ENCODE results near the gene MYO5B. TPM values are rescaled to one million over a fixed set of nuclear protein-coding genes. Genes with fewer than 3 reads are reported as not detected.
A peak's percentile ranks its signal among the peaks of the same experiment; 100 is the strongest.

MYO5B gene
- total and polyA plus RNA-seq, 10 of the 15 experiments (the other 5 are each of a cell fraction or from before 2014, with no cell fraction given), result 2.5 to 4.5 (median 3.3) TPM

DNA sequence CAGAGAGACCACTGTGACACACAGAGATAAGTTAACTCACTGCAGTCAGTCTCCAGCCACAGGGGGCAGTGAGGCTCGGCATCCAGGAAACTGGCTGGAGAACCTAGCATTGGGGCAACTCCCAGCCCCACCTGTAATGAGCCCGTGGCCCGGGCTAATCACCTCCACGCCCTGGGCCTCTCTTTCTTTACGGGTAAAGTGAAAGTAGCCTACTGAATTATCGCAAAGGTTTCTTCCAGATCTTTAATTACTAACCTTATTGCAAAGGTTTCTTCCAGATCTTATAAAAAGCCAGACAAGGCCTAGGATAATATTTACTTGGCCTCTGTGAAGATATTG lies 336.0 kb downstream of the MYO5B start:
- no peak overlapping the region for H3K27ac ChIP-seq (ENCODE audit: control insufficient read depth, insufficient read depth)
- no peak for FAIRE-seq
- no peak overlapping the region for H3K4me3 ChIP-seq
- intact Hi-C loops (cut with micrococcal nuclease; ENCODE audit: unreplicated experiment), result loop anchor here (2.0 to 5.0 kb wide), 3 partner anchors 72 to 1182 kb away; no protein-coding TSS in a partner anchor
- peak; percentile 21 for ATAC-seq
- POLR2A ChIA-PET, result no interaction called here
- H4K20me1 ChIP-seq (ENCODE audit: control insufficient read depth, insufficient read depth), result no peaks in the 10 kb centered on the region; the same call in 1 of the 2 replicates
- 31% methylated on average over 6 of the region's 6 CpGs for WGBS (ENCODE audit: insufficient coverage, insufficient replicate concordance, low lambda C conversion rate, missing lambda C conversion rate)
- no peaks in the 10 kb centered on the region; a peak in 1 of 4 replicates for H3K27me3 ChIP-seq (replicated peaks in 1 of 2; ENCODE audit: control insufficient read depth in 2 of 2, insufficient read depth in 2 of 2, low read length in 1 of 2)
- in situ Hi-C loops (cut with MboI), result loop anchor here (5.0 kb wide), 3 partner anchors 302 to 1182 kb away; no protein-coding TSS in a partner anchor
- H3K36me3 ChIP-seq (ENCODE audit: control insufficient read depth in 2 of 2, insufficient read depth in 2 of 2, low read length in 1 of 2), result no peaks in the 10 kb centered on the region
- SMC1A ChIA-PET (ENCODE audit: uncharacterized antibody, unreplicated experiment), result interaction anchor here (0.6 to 8.7 kb wide), 18 partner anchors 14 to 1184 kb away, joined by 3 to 63 read pairs (median 3); partner anchors contain the start of gene C18orf32
- no peak overlapping the region for H3K9ac ChIP-seq (ENCODE audit: control insufficient read depth, insufficient read depth, low read length)
- H3K4me1 ChIP-seq (ENCODE audit: control insufficient read depth, insufficient read depth, low read length), result no peaks in the 10 kb centered on the region
- RAD21 ChIA-PET (ENCODE audit: unreplicated experiment), result interaction anchor here (0.9 to 3.2 kb wide), 14 partner anchors 10 to 498 kb away, joined by 3 to 26 read pairs (median 4); no protein-coding TSS in a partner anchor
- no TSS peak for BruUV-seq (replicated peaks)
- no peaks in the 10 kb centered on the region for H3K9me3 ChIP-seq (replicated peaks; ENCODE audit: control insufficient read depth, insufficient read depth, low read length)
- CTCF ChIA-PET, result interaction anchor here (0.6 to 10.0 kb wide), 30 partner anchors 8 to 569 kb away, joined by 3 to 177 read pairs (median 4); no protein-coding TSS in a partner anchor
- no peak overlapping the region for H3K4me2 ChIP-seq (ENCODE audit: control insufficient read depth, insufficient read depth)
- no peaks in the 10 kb centered on the region for H3K79me2 ChIP-seq (ENCODE audit: control insufficient read depth, insufficient read depth, low read length)
- no peak for DNase-seq (ENCODE audit: low read depth, low spot score)
- H2AFZ ChIP-seq (ENCODE audit: control insufficient read depth, low read depth, low read length), result no peak overlapping the region
- TF ChIP-seq, protein P1, sequence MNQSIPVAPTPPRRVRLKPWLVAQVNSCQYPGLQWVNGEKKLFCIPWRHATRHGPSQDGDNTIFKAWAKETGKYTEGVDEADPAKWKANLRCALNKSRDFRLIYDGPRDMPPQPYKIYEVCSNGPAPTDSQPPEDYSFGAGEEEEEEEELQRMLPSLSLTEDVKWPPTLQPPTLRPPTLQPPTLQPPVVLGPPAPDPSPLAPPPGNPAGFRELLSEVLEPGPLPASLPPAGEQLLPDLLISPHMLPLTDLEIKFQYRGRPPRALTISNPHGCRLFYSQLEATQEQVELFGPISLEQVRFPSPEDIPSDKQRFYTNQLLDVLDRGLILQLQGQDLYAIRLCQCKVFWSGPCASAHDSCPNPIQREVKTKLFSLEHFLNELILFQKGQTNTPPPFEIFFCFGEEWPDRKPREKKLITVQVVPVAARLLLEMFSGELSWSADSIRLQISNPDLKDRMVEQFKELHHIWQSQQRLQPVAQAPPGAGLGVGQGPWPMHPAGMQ (IDR thresholded peaks at IDR 0.05; ENCODE audit: borderline replicate concordance), result no peak
- TF ChIP-seq BMI1 (IDR thresholded peaks at IDR 0.05; ENCODE audit: borderline replicate concordance) (no peak), JUND (IDR thresholded peaks at IDR 0.05; ENCODE audit: low read depth, low read length) (no peak), RAD21 (IDR thresholded peaks at IDR 0.05; ENCODE audit: insufficient read depth, low read depth, low read length) (no peak), MEF2B (IDR thresholded peaks at IDR 0.05; ENCODE audit: partially characterized antibody, poor library complexity, severe bottlenecking) (no peak), SMAD5 (IDR thresholded peaks at IDR 0.05; ENCODE audit: low read depth) (no peak), TAF1 (IDR thresholded peaks at IDR 0.05; ENCODE audit: borderline replicate concordance, low read depth, low read length) (no peak), YBX1 (IDR thresholded peaks at IDR 0.05) (no peak), STAT1 (conservative IDR thresholded peaks at IDR 0.05) (no peak)
- TF ChIP-seq, protein P2, sequence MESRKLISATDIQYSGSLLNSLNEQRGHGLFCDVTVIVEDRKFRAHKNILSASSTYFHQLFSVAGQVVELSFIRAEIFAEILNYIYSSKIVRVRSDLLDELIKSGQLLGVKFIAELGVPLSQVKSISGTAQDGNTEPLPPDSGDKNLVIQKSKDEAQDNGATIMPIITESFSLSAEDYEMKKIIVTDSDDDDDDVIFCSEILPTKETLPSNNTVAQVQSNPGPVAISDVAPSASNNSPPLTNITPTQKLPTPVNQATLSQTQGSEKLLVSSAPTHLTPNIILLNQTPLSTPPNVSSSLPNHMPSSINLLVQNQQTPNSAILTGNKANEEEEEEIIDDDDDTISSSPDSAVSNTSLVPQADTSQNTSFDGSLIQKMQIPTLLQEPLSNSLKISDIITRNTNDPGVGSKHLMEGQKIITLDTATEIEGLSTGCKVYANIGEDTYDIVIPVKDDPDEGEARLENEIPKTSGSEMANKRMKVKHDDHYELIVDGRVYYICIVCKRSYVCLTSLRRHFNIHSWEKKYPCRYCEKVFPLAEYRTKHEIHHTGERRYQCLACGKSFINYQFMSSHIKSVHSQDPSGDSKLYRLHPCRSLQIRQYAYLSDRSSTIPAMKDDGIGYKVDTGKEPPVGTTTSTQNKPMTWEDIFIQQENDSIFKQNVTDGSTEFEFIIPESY (IDR thresholded peaks at IDR 0.05), result no peak
- TF ChIP-seq, protein P3, sequence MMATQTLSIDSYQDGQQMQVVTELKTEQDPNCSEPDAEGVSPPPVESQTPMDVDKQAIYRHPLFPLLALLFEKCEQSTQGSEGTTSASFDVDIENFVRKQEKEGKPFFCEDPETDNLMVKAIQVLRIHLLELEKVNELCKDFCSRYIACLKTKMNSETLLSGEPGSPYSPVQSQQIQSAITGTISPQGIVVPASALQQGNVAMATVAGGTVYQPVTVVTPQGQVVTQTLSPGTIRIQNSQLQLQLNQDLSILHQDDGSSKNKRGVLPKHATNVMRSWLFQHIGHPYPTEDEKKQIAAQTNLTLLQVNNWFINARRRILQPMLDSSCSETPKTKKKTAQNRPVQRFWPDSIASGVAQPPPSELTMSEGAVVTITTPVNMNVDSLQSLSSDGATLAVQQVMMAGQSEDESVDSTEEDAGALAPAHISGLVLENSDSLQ (IDR thresholded peaks at IDR 0.05), result no peak
- TF ChIP-seq, protein P4, sequence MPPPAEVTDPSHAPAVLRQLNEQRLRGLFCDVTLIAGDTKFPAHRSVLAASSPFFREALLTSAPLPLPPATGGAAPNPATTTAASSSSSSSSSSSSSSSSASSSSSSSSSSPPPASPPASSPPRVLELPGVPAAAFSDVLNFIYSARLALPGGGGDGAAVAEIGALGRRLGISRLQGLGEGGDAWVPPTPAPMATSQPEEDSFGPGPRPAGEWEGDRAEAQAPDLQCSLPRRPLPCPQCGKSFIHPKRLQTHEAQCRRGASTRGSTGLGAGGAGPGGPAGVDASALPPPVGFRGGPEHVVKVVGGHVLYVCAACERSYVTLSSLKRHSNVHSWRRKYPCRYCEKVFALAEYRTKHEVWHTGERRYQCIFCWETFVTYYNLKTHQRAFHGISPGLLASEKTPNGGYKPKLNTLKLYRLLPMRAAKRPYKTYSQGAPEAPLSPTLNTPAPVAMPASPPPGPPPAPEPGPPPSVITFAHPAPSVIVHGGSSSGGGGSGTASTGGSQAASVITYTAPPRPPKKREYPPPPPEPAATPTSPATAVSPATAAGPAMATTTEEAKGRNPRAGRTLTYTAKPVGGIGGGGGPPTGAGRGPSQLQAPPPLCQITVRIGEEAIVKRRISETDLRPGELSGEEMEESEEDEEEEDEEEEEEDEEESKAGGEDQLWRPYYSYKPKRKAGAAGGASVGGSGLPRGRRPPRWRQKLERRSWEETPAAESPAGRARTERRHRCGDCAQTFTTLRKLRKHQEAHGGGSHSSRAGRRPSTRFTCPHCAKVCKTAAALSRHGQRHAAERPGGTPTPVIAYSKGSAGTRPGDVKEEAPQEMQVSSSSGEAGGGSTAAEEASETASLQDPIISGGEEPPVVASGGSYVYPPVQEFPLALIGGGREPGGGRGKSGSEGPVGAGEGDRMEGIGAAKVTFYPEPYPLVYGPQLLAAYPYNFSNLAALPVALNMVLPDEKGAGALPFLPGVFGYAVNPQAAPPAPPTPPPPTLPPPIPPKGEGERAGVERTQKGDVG (CRISPR knock-in tag; IDR thresholded peaks at IDR 0.05), result no peak
- TF ChIP-seq, protein P5, sequence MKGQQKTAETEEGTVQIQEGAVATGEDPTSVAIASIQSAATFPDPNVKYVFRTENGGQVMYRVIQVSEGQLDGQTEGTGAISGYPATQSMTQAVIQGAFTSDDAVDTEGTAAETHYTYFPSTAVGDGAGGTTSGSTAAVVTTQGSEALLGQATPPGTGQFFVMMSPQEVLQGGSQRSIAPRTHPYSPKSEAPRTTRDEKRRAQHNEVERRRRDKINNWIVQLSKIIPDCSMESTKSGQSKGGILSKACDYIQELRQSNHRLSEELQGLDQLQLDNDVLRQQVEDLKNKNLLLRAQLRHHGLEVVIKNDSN (IDR thresholded peaks at IDR 0.05; ENCODE audit: borderline replicate concordance, extremely low read length, insufficient read depth, low read depth, low read length), result no peak
- TF ChIP-seq, protein P6, sequence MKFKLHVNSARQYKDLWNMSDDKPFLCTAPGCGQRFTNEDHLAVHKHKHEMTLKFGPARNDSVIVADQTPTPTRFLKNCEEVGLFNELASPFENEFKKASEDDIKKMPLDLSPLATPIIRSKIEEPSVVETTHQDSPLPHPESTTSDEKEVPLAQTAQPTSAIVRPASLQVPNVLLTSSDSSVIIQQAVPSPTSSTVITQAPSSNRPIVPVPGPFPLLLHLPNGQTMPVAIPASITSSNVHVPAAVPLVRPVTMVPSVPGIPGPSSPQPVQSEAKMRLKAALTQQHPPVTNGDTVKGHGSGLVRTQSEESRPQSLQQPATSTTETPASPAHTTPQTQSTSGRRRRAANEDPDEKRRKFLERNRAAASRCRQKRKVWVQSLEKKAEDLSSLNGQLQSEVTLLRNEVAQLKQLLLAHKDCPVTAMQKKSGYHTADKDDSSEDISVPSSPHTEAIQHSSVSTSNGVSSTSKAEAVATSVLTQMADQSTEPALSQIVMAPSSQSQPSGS (IDR thresholded peaks at IDR 0.05; ENCODE audit: low read length), result no peak
